ENCODE measurements around the gene TPST1.
"Not testable (repeated sequence)": the region's sequence is repeated elsewhere in the genome, so short reads cannot be mapped to it uniquely, and the experiment has no call there.

Gene TPST1

GRCh38 chr7:66204822-66205740 is at the start of gene TPST1:
TSS of gene TPST1 (plus strand) at chr7:66205334. CDS start at chr7:66240426, 35,092 bp downstream.
- peak; percentile 60 to 73 for DNase-seq (ENCODE audit: low read depth in 1 of 2, low spot score in 1 of 2)

- DNase-seq (ENCODE audit: low read depth in 1 of 2, low spot score in 1 of 2) = not testable (repeated sequence)
Observed at GRCh38 chr7:66156035-66156434, 49.1 kb upstream of the TPST1 start.

- no peak for DNase-seq (ENCODE audit: low read depth in 1 of 2, low spot score in 1 of 2)
Observed at GRCh38 chr7:66157060-66157459, 48.1 kb upstream of the TPST1 start.

- DNase-seq (ENCODE audit: low read depth in 1 of 2, low spot score in 1 of 2) = no peak
Observed at GRCh38 chr7:66162622-66163021, 42.5 kb upstream of the TPST1 start.

- no peak for DNase-seq (ENCODE audit: low read depth in 1 of 2, low spot score in 1 of 2)
Observed at GRCh38 chr7:66163186-66163610, 41.9 kb upstream of the TPST1 start.

- no peak for DNase-seq (ENCODE audit: low read depth in 1 of 2, low spot score in 1 of 2)
Observed at GRCh38 chr7:66164356-66164755, 40.8 kb upstream of the TPST1 start.

- no peak for DNase-seq (ENCODE audit: low read depth in 1 of 2, low spot score in 1 of 2)
Observed at GRCh38 chr7:66167773-66168387, 37.3 kb upstream of the TPST1 start.

GRCh38 chr7:66169616-66170015 is 35.5 kb upstream of the TPST1 start:
- DNase-seq (ENCODE audit: low read depth in 1 of 2, low spot score in 1 of 2) = no peak

- DNase-seq (ENCODE audit: low read depth in 1 of 2, low spot score in 1 of 2) = no peak
Observed at GRCh38 chr7:66170309-66171231, 34.6 kb upstream of the TPST1 start.

- not testable (repeated sequence) for DNase-seq (ENCODE audit: low read depth in 1 of 2, low spot score in 1 of 2)
Observed at GRCh38 chr7:66172536-66173401, 32.4 kb upstream of the TPST1 start.

- DNase-seq (ENCODE audit: low read depth in 1 of 2, low spot score in 1 of 2) = no peak
Observed at GRCh38 chr7:66173856-66174255, 31.3 kb upstream of the TPST1 start.

- not testable (repeated sequence) for DNase-seq (ENCODE audit: low read depth in 1 of 2, low spot score in 1 of 2)
Observed at GRCh38 chr7:66175006-66175405, 30.1 kb upstream of the TPST1 start.

GRCh38 chr7:66176914-66177313 is 28.2 kb upstream of the TPST1 start:
- no peak for DNase-seq (ENCODE audit: low read depth in 1 of 2, low spot score in 1 of 2)

GRCh38 chr7:66178258-66178657 is 26.9 kb upstream of the TPST1 start:
- no peak for DNase-seq (ENCODE audit: low read depth in 1 of 2, low spot score in 1 of 2)

GRCh38 chr7:66181329-66181728 is 23.8 kb upstream of the TPST1 start:
- no peak for DNase-seq (ENCODE audit: low read depth in 1 of 2, low spot score in 1 of 2)

- no peak for DNase-seq (ENCODE audit: low read depth in 1 of 2, low spot score in 1 of 2)
Observed at GRCh38 chr7:66181845-66182244, 23.3 kb upstream of the TPST1 start.

GRCh38 chr7:66182920-66183319 is 22.2 kb upstream of the TPST1 start:
- DNase-seq (ENCODE audit: low read depth in 1 of 2, low spot score in 1 of 2) = no peak

- no peak for DNase-seq (ENCODE audit: low read depth in 1 of 2, low spot score in 1 of 2)
Observed at GRCh38 chr7:66183700-66184099, 21.4 kb upstream of the TPST1 start.

- no peak for DNase-seq (ENCODE audit: low read depth in 1 of 2, low spot score in 1 of 2)
Observed at GRCh38 chr7:66185680-66186187, 19.4 kb upstream of the TPST1 start.

GRCh38 chr7:66186991-66187390 is 18.1 kb upstream of the TPST1 start:
- DNase-seq (ENCODE audit: low read depth in 1 of 2, low spot score in 1 of 2) = no peak

Data from stimulated activated CD4-positive, alpha-beta T cell treated with anti-CD3 and anti-CD28 coated beads, Interleukin-15, amount 100 ng/mL, for 1 hour (primary cell).